Parathyroid adenoma (tissue), 2 donors: ENCODE measurements around the gene MAGI2.

Source experiments
- H2AFZ ChIP-seq: fragments of 300-600 bp; sonication (generic); one replicate; pipeline ENCODE4 v1.7.0; 2017; ENCODE audit warnings: antibody characterized with exemption, mild to moderate bottlenecking
- H3K27ac ChIP-seq: fragments of 300-600 bp; sonication (generic); one replicate; pipeline ENCODE4 v1.7.0; 2017
- H3K27me3 ChIP-seq: fragments of 300-600 bp; sonication (generic); one replicate; pipeline ENCODE4 v1.7.0; 2017; ENCODE audit warnings: low read length; ENCODE audit not compliant: control insufficient read depth, insufficient read depth
- H3K36me3 ChIP-seq: fragments of 300-600 bp; sonication (generic); one replicate; pipeline ENCODE4 v1.7.0; 2017; ENCODE audit warnings: low read length; ENCODE audit not compliant: control insufficient read depth, insufficient read depth
- H3K4me1 ChIP-seq: fragments of 300-600 bp; sonication (generic); one replicate; pipeline ENCODE4 v1.7.0; 2017; ENCODE audit warnings: control low read depth
- H3K4me2 ChIP-seq: fragments of 300-600 bp; sonication (generic); one replicate; pipeline ENCODE4 v1.7.0; 2017; ENCODE audit warnings: low read length
- H3K4me3 ChIP-seq: fragments of 300-600 bp; sonication (generic); one replicate; pipeline ENCODE4 v1.7.0; 2017; ENCODE audit warnings: low read depth, low read length
- H3K79me2 ChIP-seq: fragments of 300-600 bp; sonication (generic); one replicate; pipeline ENCODE4 v1.7.0; 2017; ENCODE audit warnings: control low read depth
- H3K9ac ChIP-seq: fragments of 300-600 bp; sonication (generic); one replicate; pipeline ENCODE4 v1.7.0; 2017; ENCODE audit warnings: mild to moderate bottlenecking
- H3K9me3 ChIP-seq: fragments of 300-600 bp; sonication (generic); one replicate; pipeline ENCODE4 v1.7.0; 2017; ENCODE audit warnings: low read length; ENCODE audit not compliant: control insufficient read depth
- TF ChIP-seq, protein P1 (sequence below): fragments of 300-600 bp; sonication (generic); IDR thresholded peaks from one replicate; pipeline ENCODE4 v1.7.0; 2017; ENCODE audit warnings: antibody characterized with exemption, mild to moderate bottlenecking
- donor health status: primary hyperparathyroidism.

MAGI2 gene

DNA sequence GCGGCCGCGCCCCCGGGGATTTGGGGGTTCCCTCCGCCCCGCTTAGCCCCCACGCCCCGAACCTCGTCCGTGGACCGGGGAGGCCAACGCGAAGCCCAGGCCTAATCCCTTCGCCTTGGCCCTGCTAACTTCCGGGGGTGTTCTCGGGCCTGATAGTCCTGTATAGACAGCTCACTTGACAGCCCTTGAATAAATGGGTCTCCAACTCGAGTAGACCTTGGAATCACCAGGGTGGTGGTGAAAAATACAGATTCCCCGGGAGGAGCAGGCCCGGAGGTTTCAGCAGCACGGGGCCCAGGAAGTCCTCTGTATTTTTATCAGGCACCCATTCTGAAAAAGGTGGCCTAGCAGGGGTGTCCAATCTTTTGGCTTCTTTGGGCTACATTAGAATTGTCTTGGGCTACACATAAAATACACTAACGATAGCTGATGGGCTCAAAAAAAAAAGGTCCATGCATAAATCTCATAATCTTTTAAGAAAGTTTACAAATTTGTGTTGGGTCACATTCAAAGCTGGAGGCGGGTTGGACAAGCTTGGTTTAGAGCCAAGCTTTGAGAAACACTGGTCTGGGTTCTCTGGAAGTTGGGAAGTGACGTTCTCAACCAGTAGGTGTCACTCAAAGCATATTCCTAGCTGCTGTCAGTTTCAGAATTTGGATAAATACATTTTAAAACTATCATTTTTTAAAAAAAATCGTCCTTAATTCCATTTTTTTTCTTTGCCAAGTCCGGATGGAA, 1433.2 kb downstream of the MAGI2 start:
- H3K79me2 ChIP-seq, result no peaks in the 10 kb centered on the region
- peaks cover 10% of the 10 kb centered on the region for H3K4me1 ChIP-seq
- H3K4me2 ChIP-seq, result peak overlapping the region; percentile 56
- peak overlapping the region; percentile 92 for H2AFZ ChIP-seq
- H3K27me3 ChIP-seq, result no peaks in the 10 kb centered on the region
- no peaks in the 10 kb centered on the region for H3K9me3 ChIP-seq
- TF ChIP-seq, protein P1, sequence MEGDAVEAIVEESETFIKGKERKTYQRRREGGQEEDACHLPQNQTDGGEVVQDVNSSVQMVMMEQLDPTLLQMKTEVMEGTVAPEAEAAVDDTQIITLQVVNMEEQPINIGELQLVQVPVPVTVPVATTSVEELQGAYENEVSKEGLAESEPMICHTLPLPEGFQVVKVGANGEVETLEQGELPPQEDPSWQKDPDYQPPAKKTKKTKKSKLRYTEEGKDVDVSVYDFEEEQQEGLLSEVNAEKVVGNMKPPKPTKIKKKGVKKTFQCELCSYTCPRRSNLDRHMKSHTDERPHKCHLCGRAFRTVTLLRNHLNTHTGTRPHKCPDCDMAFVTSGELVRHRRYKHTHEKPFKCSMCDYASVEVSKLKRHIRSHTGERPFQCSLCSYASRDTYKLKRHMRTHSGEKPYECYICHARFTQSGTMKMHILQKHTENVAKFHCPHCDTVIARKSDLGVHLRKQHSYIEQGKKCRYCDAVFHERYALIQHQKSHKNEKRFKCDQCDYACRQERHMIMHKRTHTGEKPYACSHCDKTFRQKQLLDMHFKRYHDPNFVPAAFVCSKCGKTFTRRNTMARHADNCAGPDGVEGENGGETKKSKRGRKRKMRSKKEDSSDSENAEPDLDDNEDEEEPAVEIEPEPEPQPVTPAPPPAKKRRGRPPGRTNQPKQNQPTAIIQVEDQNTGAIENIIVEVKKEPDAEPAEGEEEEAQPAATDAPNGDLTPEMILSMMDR, result peak; percentile 84
- H3K27ac ChIP-seq, result peak overlapping the region; percentile 93
- no peaks in the 10 kb centered on the region for H3K36me3 ChIP-seq
- no peak overlapping the region for H3K9ac ChIP-seq
- peak overlapping the region; percentile 9 for H3K4me3 ChIP-seq

DNA sequence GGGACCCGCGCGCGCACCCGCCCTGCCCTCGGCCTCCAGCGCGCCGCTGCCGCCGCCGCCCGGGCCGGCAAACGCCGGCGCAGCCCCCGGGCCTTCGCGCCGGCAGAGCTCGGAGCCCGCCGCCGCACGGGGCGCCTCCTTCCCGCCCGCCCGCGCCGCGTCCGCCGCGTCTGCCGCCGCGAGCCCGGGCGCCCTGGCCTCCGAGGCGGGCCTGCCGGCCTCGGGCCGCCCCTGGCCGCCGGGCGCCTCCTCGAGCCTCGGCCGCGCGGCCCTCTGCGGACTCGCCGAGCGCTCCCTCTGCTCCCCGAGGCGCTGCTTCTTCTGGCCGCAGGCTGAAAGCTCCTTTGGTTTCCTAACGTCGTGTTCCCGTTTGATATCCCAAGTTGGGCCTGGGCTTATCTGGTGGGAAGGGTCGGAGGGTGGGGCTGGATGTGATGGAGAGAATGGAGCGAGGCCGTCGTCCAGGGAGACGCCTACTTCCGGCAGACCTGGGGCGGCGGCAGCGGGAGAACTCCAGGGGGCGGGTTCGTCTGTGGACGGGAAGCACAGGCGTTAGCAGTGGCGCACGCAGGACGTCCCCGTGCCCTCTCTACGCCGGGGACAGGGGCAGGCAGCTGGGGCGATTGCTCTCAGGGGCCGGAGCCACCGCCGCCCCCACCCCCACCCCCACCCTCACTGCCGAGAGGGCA, 1433.9 kb downstream of the MAGI2 start:
- H3K4me1 ChIP-seq, result peaks cover 13% of the 10 kb centered on the region
- H3K27ac ChIP-seq, result peak overlapping the region; percentile 93
- H3K79me2 ChIP-seq, result no peaks in the 10 kb centered on the region
- no peaks in the 10 kb centered on the region for H3K27me3 ChIP-seq
- H3K4me3 ChIP-seq, result peak overlapping the region; percentile 53
- no peaks in the 10 kb centered on the region for H3K36me3 ChIP-seq
- peak overlapping the region; percentile 92 for H2AFZ ChIP-seq
- peak overlapping the region; percentile 72 for H3K4me2 ChIP-seq
- H3K9me3 ChIP-seq, result no peaks in the 10 kb centered on the region
- TF ChIP-seq, protein P1, result no peak
- no peak overlapping the region for H3K9ac ChIP-seq

DNA sequence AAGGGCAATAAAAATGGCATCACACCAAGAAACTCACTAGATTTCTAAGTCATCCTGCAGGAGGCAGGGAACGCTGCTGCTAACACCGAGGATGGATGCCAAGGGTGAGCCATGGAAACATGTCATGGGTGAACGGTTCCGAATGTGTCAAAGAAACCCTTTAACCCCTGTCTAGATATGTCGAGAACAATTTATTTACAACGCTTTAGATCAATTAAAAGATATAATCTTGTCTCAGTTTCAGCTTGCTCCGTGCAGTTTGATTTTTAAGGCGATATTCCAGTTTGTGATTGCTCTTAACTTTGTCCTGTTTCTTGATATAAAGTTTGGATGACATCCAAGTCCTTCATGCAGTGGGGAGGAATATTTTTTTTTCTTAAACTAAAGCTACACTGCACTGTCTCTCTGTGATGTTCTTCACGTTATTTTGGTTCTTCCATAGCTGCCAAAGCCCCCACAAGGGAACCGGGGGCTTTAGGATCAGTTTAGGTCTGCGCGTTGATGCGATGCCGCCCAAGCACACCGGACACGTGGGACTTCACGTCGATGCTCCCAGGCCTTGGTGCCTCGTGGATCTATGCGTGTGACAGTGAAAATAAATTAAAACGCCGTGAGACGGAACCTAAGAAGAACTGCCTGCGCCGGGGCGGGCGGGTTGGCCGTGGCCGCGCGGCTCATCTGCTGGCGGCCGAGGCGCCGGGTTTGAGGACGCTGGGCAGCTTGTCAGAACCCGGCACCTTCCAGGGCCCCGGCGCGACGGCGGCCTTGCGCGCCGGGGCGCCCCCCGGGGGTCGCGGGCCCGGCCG, 1434.6 kb downstream of the MAGI2 start:
- TF ChIP-seq, protein P1, result no peak
- Histone ChIP-seq H3K4me1 (peaks cover 13% of the 10 kb centered on the region), H3K36me3 (no peaks in the 10 kb centered on the region), H3K79me2 (no peaks in the 10 kb centered on the region), H3K9me3 (no peaks in the 10 kb centered on the region), H3K4me3 (peak overlapping the region; percentile 60), H2AFZ (peak overlapping the region; percentile 60), H3K27me3 (no peaks in the 10 kb centered on the region), H3K9ac (no peak overlapping the region), H3K27ac (peak overlapping the region; percentile 84), H3K4me2 (peak overlapping the region; percentile 68)

- H3K9ac ChIP-seq, result no peak overlapping the region
Observed at GRCh38 chr7:78017591-78018100, 1435.8 kb downstream of the MAGI2 start.

More at GRCh38 chr7:78017591-78018100, 1435.8 kb downstream of the MAGI2 start:
- no peaks in the 10 kb centered on the region for H3K27me3 ChIP-seq
- H3K4me2 ChIP-seq, result peak overlapping the region; percentile 68
- no peak overlapping the region for H2AFZ ChIP-seq
- peaks cover 13% of the 10 kb centered on the region for H3K4me1 ChIP-seq
- H3K36me3 ChIP-seq, result no peaks in the 10 kb centered on the region
- H3K4me3 ChIP-seq, result peak overlapping the region; percentile 22
- H3K9me3 ChIP-seq, result no peaks in the 10 kb centered on the region
- H3K27ac ChIP-seq, result no peak overlapping the region
- TF ChIP-seq, protein P1, result no peak
- no peaks in the 10 kb centered on the region for H3K79me2 ChIP-seq
